Activated CD4-positive, alpha-beta T cell treated with anti-CD3 and anti-CD28 coated beads, Interleukin-2, amount 10 ng/mL, durations not matched to agents 7 days and 5 days (primary cell): Measurements from ENCODE around the gene DCDC2B. TPM values are rescaled to one million over a fixed set of nuclear protein-coding genes. Genes with fewer than 3 reads are reported as not detected.
A peak's percentile ranks its signal among the peaks of the same experiment; 100 is the strongest.

Experiments used
- CTCF ChIA-PET: fragments of 350-600 bp; sonication (Branson Sonifier 250); formaldehyde crosslinking; loops from one replicate; lab custom pipeline; 2021; ENCODE audit warnings: antibody characterized with exemption; lab: Charles Lee
- POLR2A ChIA-PET: fragments of 350-600 bp; sonication (Branson Sonifier 250); formaldehyde crosslinking; loops from one replicate; lab custom pipeline; 2021; ENCODE audit warnings: antibody characterized with exemption; lab: Charles Lee
- DNase-seq: peaks from one replicate; pipeline ENCODE4 v3.0.0-alpha.2; 2020
- H3K27ac Mint-ChIP-seq: one replicate; pipeline ENCODE4 v1.8.0; 2021; ENCODE audit warnings: mild to moderate bottlenecking, moderate library complexity, mixed read lengths
- H3K27me3 Mint-ChIP-seq: one replicate; pipeline ENCODE4 v1.8.0; 2021; ENCODE audit warnings: mixed read lengths
- H3K36me3 Mint-ChIP-seq: one replicate; pipeline ENCODE4 v1.8.0; 2021; ENCODE audit warnings: low read depth, mixed read lengths
- H3K4me1 Mint-ChIP-seq: one replicate; pipeline ENCODE4 v1.8.0; 2021; ENCODE audit warnings: mixed read lengths
- H3K4me3 Mint-ChIP-seq: one replicate; pipeline ENCODE4 v1.8.0; 2021; ENCODE audit warnings: mild to moderate bottlenecking, moderate library complexity, mixed read lengths
- H3K9me3 Mint-ChIP-seq: one replicate; pipeline ENCODE4 v1.8.0; 2021; ENCODE audit warnings: mixed read lengths
- total RNA-seq, 2 experiments: library from RNA; stranded (reverse); gene quantifications; one replicate each; pipeline ENCODE4 v1.2.3, GENCODE V29; 2021

Gene DCDC2B
- total RNA-seq, 2 experiments from 2014 or later = 0.10 TPM

- no peak for DNase-seq
- ChIA-PET POLR2A (interaction anchor here (0.7 kb wide), 1 partner anchor 60 kb away, joined by 5 read pairs; no protein-coding TSS in a partner anchor), CTCF (interaction anchor here (0.5 to 1.3 kb wide), 5 partner anchors 69 to 821 kb away, joined by 3 read pairs; partner anchors contain the start of gene MARCKSL1)
- peak overlapping the region; percentile 92 for H3K4me3 Mint-ChIP-seq
- H3K9me3 Mint-ChIP-seq = no peaks in the 10 kb centered on the region
- H3K27me3 Mint-ChIP-seq = no peaks in the 10 kb centered on the region
- H3K27ac Mint-ChIP-seq = peak overlapping the region; percentile 62
- H3K36me3 Mint-ChIP-seq = peaks cover 54% of the 10 kb centered on the region
- H3K4me1 Mint-ChIP-seq = peaks cover 60% of the 10 kb centered on the region
Observed at GRCh38 chr1:32181563-32181962, 27.3 kb upstream of the DCDC2B start.

GRCh38 chr1:32182060-32182459 lies 26.8 kb upstream of the DCDC2B start:
- peaks cover 61% of the 10 kb centered on the region for H3K4me1 Mint-ChIP-seq
- POLR2A ChIA-PET = interaction anchor here (0.7 kb wide), 2 partner anchors 13 to 61 kb away, joined by 5 to 9 read pairs; no protein-coding TSS in a partner anchor
- H3K36me3 Mint-ChIP-seq = peaks cover 54% of the 10 kb centered on the region
- no peaks in the 10 kb centered on the region for H3K27me3 Mint-ChIP-seq
- no peak overlapping the region for H3K27ac Mint-ChIP-seq
- peak overlapping the region; percentile 48 for H3K4me3 Mint-ChIP-seq
- H3K9me3 Mint-ChIP-seq = no peaks in the 10 kb centered on the region
- DNase-seq = no peak
- CTCF ChIA-PET = interaction anchor here (0.5 to 0.8 kb wide), 4 partner anchors 58 to 820 kb away, joined by 3 read pairs; partner anchors contain the start of gene MARCKSL1

- CTCF ChIA-PET = interaction anchor here (1.0 to 1.8 kb wide), 3 partner anchors 13 to 38 kb away, joined by 3 to 12 read pairs (median 5); partner anchors contain the start of gene IQCC
- Mint-ChIP-seq H3K27me3 (no peaks in the 10 kb centered on the region), H3K9me3 (no peaks in the 10 kb centered on the region), H3K36me3 (peaks cover 71% of the 10 kb centered on the region), H3K4me1 (peaks cover 59% of the 10 kb centered on the region), H3K27ac (peak overlapping the region; percentile 33), H3K4me3 (no peak overlapping the region)
- no peak for DNase-seq
- POLR2A ChIA-PET = no interaction called here
Observed at GRCh38 chr1:32184650-32185049, 24.2 kb upstream of the DCDC2B start.

GRCh38 chr1:32186077-32186476 lies 22.8 kb upstream of the DCDC2B start:
- CTCF ChIA-PET = interaction anchor here (0.7 to 3.2 kb wide), 3 partner anchors 11 to 37 kb away, joined by 3 to 9 read pairs (median 5); no protein-coding TSS in a partner anchor
- DNase-seq = no peak
- Mint-ChIP-seq H3K9me3 (no peaks in the 10 kb centered on the region), H3K4me3 (no peak overlapping the region), H3K27ac (peak overlapping the region; percentile 86), H3K27me3 (no peaks in the 10 kb centered on the region), H3K4me1 (peaks cover 52% of the 10 kb centered on the region), H3K36me3 (peaks cover 71% of the 10 kb centered on the region)
- POLR2A ChIA-PET = no interaction called here

GRCh38 chr1:32186491-32186890 lies 22.4 kb upstream of the DCDC2B start:
- no peaks in the 10 kb centered on the region for H3K9me3 Mint-ChIP-seq
- no peak overlapping the region for H3K4me3 Mint-ChIP-seq
- peak overlapping the region; percentile 86 for H3K27ac Mint-ChIP-seq
- peaks cover 49% of the 10 kb centered on the region for H3K4me1 Mint-ChIP-seq
- peaks cover 71% of the 10 kb centered on the region for H3K36me3 Mint-ChIP-seq
- no peaks in the 10 kb centered on the region for H3K27me3 Mint-ChIP-seq
- ChIA-PET CTCF (interaction anchor here (0.7 to 3.2 kb wide), 2 partner anchors 11 to 16 kb away, joined by 3 to 9 read pairs; no protein-coding TSS in a partner anchor), POLR2A (no interaction called here)
- DNase-seq = no peak

GRCh38 chr1:32187850-32188249 lies 21.0 kb upstream of the DCDC2B start:
- Mint-ChIP-seq H3K9me3 (no peaks in the 10 kb centered on the region), H3K4me1 (peaks cover 39% of the 10 kb centered on the region), H3K27ac (no peak overlapping the region), H3K4me3 (no peak overlapping the region), H3K36me3 (peaks cover 70% of the 10 kb centered on the region), H3K27me3 (no peaks in the 10 kb centered on the region)
- ChIA-PET CTCF (interaction anchor here (3.2 kb wide), 1 partner anchor 9 kb away, joined by 9 read pairs; no protein-coding TSS in a partner anchor), POLR2A (no interaction called here)
- DNase-seq = no peak

- Mint-ChIP-seq H3K27ac (no peak overlapping the region), H3K4me3 (no peak overlapping the region), H3K36me3 (peaks cover 88% of the 10 kb centered on the region), H3K4me1 (peaks cover 54% of the 10 kb centered on the region), H3K27me3 (no peaks in the 10 kb centered on the region), H3K9me3 (no peaks in the 10 kb centered on the region)
- POLR2A ChIA-PET = interaction anchor here (0.6 kb wide), 1 partner anchor 81 kb away, joined by 3 read pairs; no protein-coding TSS in a partner anchor
- CTCF ChIA-PET = interaction anchor here (0.6 to 1.1 kb wide), 4 partner anchors 12 to 56 kb away, joined by 3 read pairs; no protein-coding TSS in a partner anchor
- DNase-seq = no peak
Observed at GRCh38 chr1:32192220-32192948, 16.5 kb upstream of the DCDC2B start.

- Mint-ChIP-seq H3K27me3 (no peaks in the 10 kb centered on the region), H3K4me1 (peaks cover 71% of the 10 kb centered on the region), H3K4me3 (no peak overlapping the region), H3K9me3 (no peaks in the 10 kb centered on the region), H3K27ac (peak overlapping the region; percentile 46), H3K36me3 (peaks cover 78% of the 10 kb centered on the region)
- CTCF ChIA-PET = interaction anchor here (0.8 kb wide), 1 partner anchor 15 kb away, joined by 3 read pairs; the partner anchor contains the start of gene TXLNA
- DNase-seq = no peak
- POLR2A ChIA-PET = interaction anchor here (0.6 kb wide), 1 partner anchor 13 kb away, joined by 9 read pairs; no protein-coding TSS in a partner anchor
Observed at GRCh38 chr1:32194984-32195383, 13.9 kb upstream of the DCDC2B start.

- Mint-ChIP-seq H3K4me1 (peaks cover 76% of the 10 kb centered on the region), H3K9me3 (no peaks in the 10 kb centered on the region)
Observed at GRCh38 chr1:32195531-32195930, 13.4 kb upstream of the DCDC2B start.

GRCh38 chr1:32195972-32196823 lies 12.7 kb upstream of the DCDC2B start:
- ChIA-PET CTCF (interaction anchor here (0.5 to 2.5 kb wide), 7 partner anchors 9 to 375 kb away, joined by 3 to 12 read pairs (median 4); partner anchors contain the start of genes IQCC and TXLNA), POLR2A (no interaction called here)
- peak overlapping the region; percentile 60 for H3K4me3 Mint-ChIP-seq
- peaks cover 69% of the 10 kb centered on the region for H3K36me3 Mint-ChIP-seq
- H3K9me3 Mint-ChIP-seq = no peaks in the 10 kb centered on the region
- peaks cover 76% of the 10 kb centered on the region for H3K4me1 Mint-ChIP-seq
- H3K27ac Mint-ChIP-seq = peak overlapping the region; percentile 78
- DNase-seq = peak; percentile 55
- no peaks in the 10 kb centered on the region for H3K27me3 Mint-ChIP-seq

More at GRCh38 chr1:32195531-32195930, 13.4 kb upstream of the DCDC2B start:
- H3K27me3 Mint-ChIP-seq = no peaks in the 10 kb centered on the region
- peaks cover 73% of the 10 kb centered on the region for H3K36me3 Mint-ChIP-seq
- H3K4me3 Mint-ChIP-seq = peak overlapping the region; percentile 60
- ChIA-PET CTCF (interaction anchor here (0.5 to 0.8 kb wide), 2 partner anchors 15 to 374 kb away, joined by 3 read pairs; partner anchors contain the start of gene TXLNA), POLR2A (no interaction called here)
- DNase-seq = no peak
- H3K27ac Mint-ChIP-seq = peak overlapping the region; percentile 46

GRCh38 chr1:32197074-32197473 lies 11.8 kb upstream of the DCDC2B start:
- POLR2A ChIA-PET = interaction anchor here (0.6 kb wide), 2 partner anchors 14 to 201 kb away, joined by 5 read pairs; no protein-coding TSS in a partner anchor
- Mint-ChIP-seq H3K9me3 (no peaks in the 10 kb centered on the region), H3K27me3 (no peaks in the 10 kb centered on the region), H3K36me3 (peaks cover 65% of the 10 kb centered on the region), H3K4me3 (no peak overlapping the region), H3K4me1 (peaks cover 81% of the 10 kb centered on the region), H3K27ac (no peak overlapping the region)
- DNase-seq = no peak
- CTCF ChIA-PET = interaction anchor here (0.6 to 2.5 kb wide), 7 partner anchors 9 to 161 kb away, joined by 3 to 12 read pairs (median 9); partner anchors contain the start of genes FAM167B, IQCC and TXLNA
